OCI-LY3 (cell line): ENCODE measurements around the gene RARRES2.

Experiments
- CTCF ChIP-seq: fragments of 200-600, 300-600 bp; sonication (generic); IDR thresholded peaks from 2 replicates; pipeline ENCODE4 v1.5.1; 2014; ENCODE audit warnings: antibody characterized with exemption, low read length, low read depth
- EZH2phosphoT487 ChIP-seq: fragments of 200-600 bp; shearing (Covaris generic); IDR thresholded peaks from 2 replicates; pipeline ENCODE4 v1.6.1; 2018; ENCODE audit warnings: antibody characterized with exemption, mixed run types, low read depth

- TF ChIP-seq CTCF (peak; percentile 73), EZH2phosphoT487 (no peak)
These were observed 47.5 kb upstream of the RARRES2 start for GRCh38 chr7:150388709-150389531.
